Ovary (tissue), 9 donors: ENCODE data around the gene NAT16. TPM values are rescaled to one million over a fixed set of nuclear protein-coding genes. Genes with fewer than 3 reads are reported as not detected.

ENCODE experiments used
- DNase-seq, 5 donors: peaks; one replicate each; pipeline ENCODE4 v3.0.0-alpha.2; 2019 to 2020
- H3K27ac ChIP-seq, 2 donors: fragments of 200-600 bp; one replicate each; pipeline versions ENCODE4 v1.5.1 to v1.8.0; 2019 to 2022
- H3K27me3 ChIP-seq: fragments of 200-600 bp; one replicate; pipeline ENCODE4 v1.8.0; 2022
- H3K36me3 ChIP-seq: fragments of 200-600 bp; sonication (generic); one replicate; pipeline ENCODE4 v1.5.1; 2019
- H3K4me1 ChIP-seq: one replicate; pipeline ENCODE4 v1.8.1; 2013; ENCODE audit warnings: mild to moderate bottlenecking, moderate library complexity; ENCODE audit not compliant: insufficient read depth
- H3K4me3 ChIP-seq: fragments of 200-600 bp; sonication (generic); one replicate; pipeline ENCODE4 v1.5.1; 2017
- H3K9me3 ChIP-seq, 2 donors: fragments of 200-600 bp in 1 of 2; sonication (generic) in 1 of 2; one replicate each; pipeline versions ENCODE4 v1.5.1 to v1.8.1; 2013 to 2019; ENCODE audit warnings: mild to moderate bottlenecking in 1 of 2, moderate library complexity in 1 of 2
- CTCF ChIP-seq, 3 donors: fragments of 450-650 bp in 2 of 3; fragments of 200-600 bp in 1 of 3; IDR thresholded peaks; one replicate each; pipeline versions ENCODE4 v1.5.1 to v1.8.0; 2016 to 2022; ENCODE audit warnings: antibody characterized with exemption in 3 of 3, mild to moderate bottlenecking in 1 of 3
- EP300 ChIP-seq: sonication (generic); formaldehyde crosslinking; IDR thresholded peaks from one replicate; pipeline ENCODE4 v1.6.1; 2017; ENCODE audit warnings: antibody characterized with exemption
- POLR2A ChIP-seq: fragments of 450-650 bp; IDR thresholded peaks from one replicate; pipeline ENCODE4 v1.6.1; 2017; ENCODE audit warnings: antibody characterized with exemption, mild to moderate bottlenecking, moderate library complexity
- WGBS, 3 donors: extraction: QIAGEN DNeasy Blood & Tissue Kit in 1 of 3; methylation state at CpG; one replicate each; pipeline versions ENCODE4 v1.1.5 to v1.1.7; 2013 to 2017; 5-methylcytosine and 5-hydroxymethylcytosine counted together
- intact Hi-C, 4 donors: fragments of 100-400 bp; cut with DNase I; formaldehyde crosslinking; loops; one replicate each; pipeline versions ENCODE4 v1.11.0 to v1.15.1; 2022 to 2023
- polyA plus RNA-seq, 2 donors: library from polyadenylated mRNA; stranded (reverse); fragments of 200-250 nt in 1 of 2; fragments of 350-450 nt in 1 of 2; fragmentation: Illumina TruSeq in 1 of 2; extraction: RNeasy Lipid Tissue Mini Kit (QIAGEN cat#74804) in 1 of 2; gene quantifications; one replicate each; pipeline ENCODE4 v1.2.3, GENCODE V29; 2013 to 2014
- total RNA-seq, 7 donors: library from RNA; depleted of rRNA in 2 of 7; stranded (reverse); fragments of >200 nt in 2 of 7; fragmentation: NEBNext Ultra II Directional in 3 of 7; extraction: Animal tissue kit (Norgen Biotek cat#: 25700) in 3 of 7; gene quantifications; one replicate each; pipeline versions ENCODE4 v1.1.0 to v1.2.4, GENCODE V29; 2016 to 2023
- donor health status: DM: no; HTN: no; CAD: no; lungs with moderate emphysema.
- donor health status: DM: no; HTN: no; CAD: no.
- donor health status: Bipolar disorder and iron deficiency.
- donor health status: DM: yes; HTN: yes; CAD: no.
- donor health status: DM: no; HTN: no; CAD: no.
- donor health status: DM: yes; HTN: yes; CAD: no.

NAT16 gene
- total and polyA plus RNA-seq, 9 donors: not detected

DNA sequence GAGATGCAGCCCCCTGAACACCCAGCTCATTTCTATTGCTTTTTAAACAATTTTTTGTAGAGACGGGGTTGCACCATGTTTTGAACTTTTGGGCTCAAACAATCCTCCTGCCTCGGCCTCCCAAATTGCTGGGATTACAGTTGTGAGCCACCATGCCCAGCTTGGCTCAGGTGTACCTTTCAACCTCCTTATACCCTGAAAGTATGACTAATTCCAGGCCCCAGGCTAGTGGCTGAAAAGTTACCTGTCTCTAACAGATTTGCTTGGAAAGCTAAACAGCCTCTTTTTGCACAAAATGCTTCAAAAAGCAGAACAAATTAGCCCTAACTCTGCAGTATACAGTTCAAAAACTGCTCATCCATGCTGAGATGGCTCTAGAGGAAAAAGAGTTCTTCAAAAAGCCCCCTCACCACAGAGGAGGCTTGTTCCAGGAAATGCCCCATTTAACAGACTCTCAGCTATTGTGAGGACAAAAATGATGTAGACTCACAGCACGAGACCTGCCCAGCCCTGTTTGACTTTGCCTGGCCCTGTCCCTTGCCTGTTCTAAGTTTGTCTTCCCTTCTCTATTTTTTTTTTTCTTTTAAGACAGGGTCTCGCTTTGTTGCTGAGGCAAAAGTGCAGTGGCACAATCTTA, 39.2 kb downstream of the NAT16 start:
- intact Hi-C loops: loop anchor here in 2 of 4 donors (10.0 kb wide), 1 partner anchor 144 kb away; no protein-coding TSS in a partner anchor
- H3K4me3 ChIP-seq: no peak overlapping the region
- H3K36me3 ChIP-seq: no peaks in the 10 kb centered on the region
- H3K4me1 ChIP-seq: peaks cover 1% of the 10 kb centered on the region
- H3K27ac ChIP-seq: no peak overlapping the region
- no peak for DNase-seq
- H3K9me3 ChIP-seq: no peaks in the 10 kb centered on the region
- no peaks in the 10 kb centered on the region for H3K27me3 ChIP-seq
- WGBS, 3 donors: 86 to 95% (median 92%) methylated on average over 4 of the region's 4 CpGs
- TF ChIP-seq EP300 (no peak), CTCF (IDR thresholded peaks at IDR 0.05) (no peak), POLR2A (no peak)

DNA sequence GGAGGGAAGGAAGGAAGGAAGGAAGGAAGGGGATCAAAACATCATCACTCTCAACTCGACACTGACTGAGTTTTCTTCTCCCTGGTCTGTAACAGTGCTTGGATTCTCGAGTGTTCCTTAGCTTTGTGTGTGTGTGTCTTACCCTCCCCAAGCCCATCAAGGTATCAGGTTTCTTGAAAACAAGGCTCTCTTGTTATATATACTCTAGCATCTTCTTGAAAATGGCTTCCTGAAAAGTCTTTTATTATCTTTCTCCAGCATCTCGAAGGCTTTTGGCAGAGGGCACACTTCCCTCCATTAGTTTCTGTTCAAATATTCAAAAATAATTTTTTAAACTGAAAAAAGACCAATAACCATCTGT, 39.8 kb downstream of the NAT16 start:
- Histone ChIP-seq H3K27ac (no peak overlapping the region), H3K36me3 (no peaks in the 10 kb centered on the region), H3K4me1 (peaks cover 1% of the 10 kb centered on the region), H3K9me3 (no peaks in the 10 kb centered on the region), H3K27me3 (no peaks in the 10 kb centered on the region), H3K4me3 (no peak overlapping the region)
- intact Hi-C loops: loop anchor here in 2 of 4 donors (10.0 kb wide), 1 partner anchor 144 kb away; no protein-coding TSS in a partner anchor
- 13 to 38% (median 26%) methylated on average over 3 of the region's 3 CpGs for WGBS, 3 donors
- DNase-seq: no peak
- no peak for TF ChIP-seq EP300
- no peak for TF ChIP-seq CTCF (IDR thresholded peaks at IDR 0.05)
- no peak for TF ChIP-seq POLR2A

DNA sequence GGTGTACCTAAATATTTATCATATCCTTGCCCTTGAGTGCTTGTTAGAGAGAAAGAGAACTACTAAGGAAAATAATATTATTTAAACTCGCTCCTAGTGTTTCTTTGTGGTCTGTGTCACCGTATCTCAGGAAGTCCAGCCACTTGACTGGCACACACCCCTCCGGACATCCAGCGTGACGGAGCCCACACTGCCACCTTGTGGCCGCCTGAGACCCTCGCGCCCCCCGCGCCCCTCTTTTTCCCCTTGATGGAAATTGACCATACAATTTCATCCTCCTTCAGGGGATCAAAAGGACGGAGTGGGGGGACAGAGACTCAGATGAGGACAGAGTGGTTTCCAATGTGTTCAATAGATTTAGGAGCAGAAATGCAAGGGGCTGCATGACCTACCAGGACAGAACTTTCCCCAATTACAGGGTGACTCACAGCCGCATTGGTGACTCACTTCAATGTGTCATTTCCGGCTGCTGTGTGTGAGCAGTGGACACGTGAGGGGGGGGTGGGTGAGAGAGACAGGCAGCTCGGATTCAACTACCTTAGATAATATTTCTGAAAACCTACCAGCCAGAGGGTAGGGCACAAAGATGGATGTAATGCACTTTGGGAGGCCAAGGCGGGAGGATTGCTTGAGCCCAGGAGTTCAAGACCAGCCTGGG, 41.8 kb downstream of the NAT16 start:
- no peak overlapping the region for H3K4me3 ChIP-seq
- 6 to 9% (median 8%) methylated on average over 16 of the region's 16 CpGs for WGBS, 3 donors
- no peaks in the 10 kb centered on the region for H3K9me3 ChIP-seq
- peak; percentile 70 to 92 (median 78) for DNase-seq
- H3K27me3 ChIP-seq: no peaks in the 10 kb centered on the region
- intact Hi-C loops: loop anchor here in 3 of 4 donors (5.0 to 10.0 kb wide), 4 partner anchors 36 to 244 kb away; partner anchors contain the start of genes TRIM56 (in 2 of the 3) and ACHE (in 1 of the 3)
- H3K36me3 ChIP-seq: no peaks in the 10 kb centered on the region
- H3K27ac ChIP-seq: peak overlapping the region in 1 of 2 donors; percentile 29
- TF ChIP-seq CTCF (IDR thresholded peaks at IDR 0.05) (peak; percentile 46 to 90 (median 86)), EP300 (no peak), POLR2A (no peak)
- H3K4me1 ChIP-seq: peaks cover 1% of the 10 kb centered on the region

GRCh38 chr7:101137651-101138212, 42.4 kb downstream of the NAT16 start:
- Histone ChIP-seq H3K27me3 (no peaks in the 10 kb centered on the region), H3K9me3 (no peaks in the 10 kb centered on the region), H3K4me1 (no peaks in the 10 kb centered on the region), H3K4me3 (no peak overlapping the region), H3K27ac (peak overlapping the region in 1 of 2 donors; percentile 29), H3K36me3 (no peaks in the 10 kb centered on the region)
- DNase-seq: peak in 1 of 5 donors; percentile 47
- WGBS, 3 donors: 66 to 78% (median 75%) methylated on average over 9 of the region's 9 CpGs
- TF ChIP-seq POLR2A (no peak), EP300 (no peak), CTCF (IDR thresholded peaks at IDR 0.05) (no peak)
- intact Hi-C loops: loop anchor here in 3 of 4 donors (5.0 to 10.0 kb wide), 4 partner anchors 35 to 243 kb away; partner anchors contain the start of genes TRIM56 (in 2 of the 3) and ACHE (in 1 of the 3)
